Esophagus squamous epithelium (tissue), 5 donors: ENCODE measurements around the gene EMX2. TPM values are rescaled to one million over a fixed set of nuclear protein-coding genes. Genes with fewer than 3 reads are reported as not detected.

Experiments used
- DNase-seq: peaks from one replicate; lab custom pipeline; 2025; lab: John Stamatoyannopoulos, UW
- H3K27ac ChIP-seq, 4 donors: fragments of 200-600 bp; sonication (generic); one replicate each; pipeline ENCODE4 v1.5.1; 2016 to 2019; ENCODE audit warnings: mild to moderate bottlenecking in 1 of 4
- H3K27me3 ChIP-seq, 4 donors: fragments of 200-600 bp; sonication (generic); 1 replicate in 3 of 4; 2 replicates in 1 of 4; pipeline versions ENCODE4 v1.5.1 to v1.6.0; 2017 to 2021; ENCODE audit warnings: antibody characterized with exemption in 1 of 4
- H3K36me3 ChIP-seq, 3 donors: fragments of 200-600 bp; sonication (generic); one replicate each; pipeline ENCODE4 v1.5.1; 2016 to 2019
- H3K4me1 ChIP-seq, 3 donors: fragments of 200-600 bp; sonication (generic); one replicate each; pipeline ENCODE4 v1.5.1; 2017 to 2019
- H3K4me3 ChIP-seq, 4 donors: fragments of 200-600 bp; sonication (generic); 1 replicate in 3 of 4; 2 replicates in 1 of 4; pipeline ENCODE4 v1.5.1; 2016 to 2019; ENCODE audit warnings: mild to moderate bottlenecking in 2 of 4, moderate library complexity in 1 of 4
- H3K9me3 ChIP-seq, 3 donors: fragments of 200-600 bp; sonication (generic); one replicate each; pipeline ENCODE4 v1.5.1; 2016 to 2019
- CTCF ChIP-seq, 6 experiments: fragments of 450-650 bp in 4 of 6; fragments of 200-600 bp in 2 of 6; sonication (generic) in 2 of 6; IDR thresholded peaks; one replicate each; pipeline ENCODE4 v1.5.1; 2016 to 2019; ENCODE audit warnings: antibody characterized with exemption in 6 of 6, mild to moderate bottlenecking in 4 of 6, moderate library complexity in 4 of 6
- POLR2A ChIP-seq, 4 donors: fragments of 450-650 bp; IDR thresholded peaks; one replicate each; pipeline ENCODE4 v1.6.1; 2017; ENCODE audit warnings: antibody characterized with exemption in 4 of 4, mild to moderate bottlenecking in 4 of 4, moderate library complexity in 3 of 4
- whole genome bisulfite sequencing, 2 donors: methylation state at CpG; one replicate each; pipeline ENCODE4 v1.1.5; 2018; 5-methylcytosine and 5-hydroxymethylcytosine counted together
- intact Hi-C: fragments of 100-400 bp; cut with DNase I; formaldehyde crosslinking; loops from one replicate; pipeline ENCODE4 v1.15.0; 2022
- total RNA-seq, 4 donors: library from RNA; depleted of rRNA; stranded (reverse); fragments of >200 nt; gene quantifications; one replicate each; pipeline ENCODE4 v1.1.0, GENCODE V29; 2016
- donor health status: DM: yes; HTN: yes; CAD: no.

Gene EMX2
- total RNA-seq, 4 donors from 2014 or later, result 0.19 TPM; not detected in 3

- Histone ChIP-seq H3K9me3 (no peaks in the 10 kb centered on the region), H3K4me1 (peaks cover 5 to 41% (median 7%) of the 10 kb centered on the region in 3 donors), H3K36me3 (no peaks in the 10 kb centered on the region), H3K27ac (no peak overlapping the region), H3K4me3 (peak overlapping the region in 1 of 4 donors; percentile 12), H3K27me3 (peaks cover 10 to 100% (median 38%) of the 10 kb centered on the region in 4 donors)
- DNase-seq, result no peak
- TF ChIP-seq POLR2A (IDR thresholded peaks at IDR 0.05), result no peak
- TF ChIP-seq CTCF (IDR thresholded peaks at IDR 0.05), result no peak
- 11 to 14% methylated on average over 5 to 16 of the region's 39 CpGs for WGBS, 2 donors
- intact Hi-C loops, result no loop called here
Observed at GRCh38 chr10:117552156-117552631, 9.6 kb downstream of the EMX2 start.

- peaks cover 7 to 98% (median 33%) of the 10 kb centered on the region in 4 donors for H3K27me3 ChIP-seq
- 20 to 27% methylated on average over 9 to 10 of the region's 13 CpGs for WGBS, 2 donors
Observed at GRCh38 chr10:117552701-117553141, 10.2 kb downstream of the EMX2 start.

GRCh38 chr10:117553142-117553814, 10.7 kb downstream of the EMX2 start:
- H3K9me3 ChIP-seq, result no peaks in the 10 kb centered on the region
- WGBS, 2 donors, result 3 to 6% methylated on average over 7 to 16 of the region's 65 CpGs
- intact Hi-C loops, result no loop called here
- H3K27me3 ChIP-seq, result peaks cover 7 to 98% (median 31%) of the 10 kb centered on the region in 4 donors
- no peak for DNase-seq
- H3K27ac ChIP-seq, result no peak overlapping the region
- TF ChIP-seq CTCF (IDR thresholded peaks at IDR 0.05) (no peak), POLR2A (IDR thresholded peaks at IDR 0.05) (no peak)
- no peak overlapping the region for H3K4me3 ChIP-seq
- H3K4me1 ChIP-seq, result peaks cover 5 to 30% (median 7%) of the 10 kb centered on the region in 3 donors
- no peaks in the 10 kb centered on the region for H3K36me3 ChIP-seq

More at GRCh38 chr10:117552701-117553141, 10.2 kb downstream of the EMX2 start:
- peaks cover 5 to 35% (median 7%) of the 10 kb centered on the region in 3 donors for H3K4me1 ChIP-seq
- no peaks in the 10 kb centered on the region for H3K36me3 ChIP-seq
- no peaks in the 10 kb centered on the region for H3K9me3 ChIP-seq
- DNase-seq, result no peak
- no peak for TF ChIP-seq POLR2A (IDR thresholded peaks at IDR 0.05)
- H3K4me3 ChIP-seq, result no peak overlapping the region
- intact Hi-C loops, result no loop called here
- no peak overlapping the region for H3K27ac ChIP-seq

GRCh38 chr10:117553815-117554172, 11.2 kb downstream of the EMX2 start:
- Histone ChIP-seq H3K36me3 (no peaks in the 10 kb centered on the region), H3K4me1 (peaks cover 5 to 28% (median 7%) of the 10 kb centered on the region in 3 donors), H3K27ac (no peak overlapping the region), H3K27me3 (peaks cover 7 to 95% (median 28%) of the 10 kb centered on the region in 4 donors), H3K9me3 (no peaks in the 10 kb centered on the region), H3K4me3 (no peak overlapping the region)
- intact Hi-C loops, result no loop called here
- DNase-seq, result no peak
- 8 to 20% methylated on average over 9 to 19 of the region's 19 CpGs for WGBS, 2 donors
- no peak for TF ChIP-seq CTCF (IDR thresholded peaks at IDR 0.05)
- no peak for TF ChIP-seq POLR2A (IDR thresholded peaks at IDR 0.05)

GRCh38 chr10:117554241-117554814, 11.8 kb downstream of the EMX2 start:
- DNase-seq, result no peak
- Histone ChIP-seq H3K9me3 (no peaks in the 10 kb centered on the region), H3K27ac (no peak overlapping the region), H3K36me3 (no peaks in the 10 kb centered on the region), H3K4me3 (no peak overlapping the region), H3K27me3 (peaks cover 7 to 95% (median 23%) of the 10 kb centered on the region in 4 donors), H3K4me1 (peaks cover 5 to 28% (median 7%) of the 10 kb centered on the region in 3 donors)
- intact Hi-C loops, result no loop called here
- TF ChIP-seq CTCF (IDR thresholded peaks at IDR 0.05) (no peak), POLR2A (IDR thresholded peaks at IDR 0.05) (no peak)
- WGBS, 2 donors, result 32 to 55% methylated on average over 6 to 11 of the region's 14 CpGs
